ENCODE data around the gene IFT122. TPM values are rescaled to one million over a fixed set of nuclear protein-coding genes. Genes with fewer than 3 reads are reported as not detected.

The IFT122 gene
- total and polyA plus RNA-seq, 2 of the 4 experiments (the other 2 are of a cell fraction), result 16.8 to 28.0 TPM

- no peaks in the 10 kb centered on the region for H3K9me3 ChIP-seq (ENCODE audit: control insufficient read depth, insufficient read depth, low read length)
- H3K4me1 ChIP-seq (ENCODE audit: control insufficient read depth, insufficient read depth, low read length), result peaks cover 4% of the 10 kb centered on the region
- ChIA-PET CTCF (no interaction called here), POLR2A (ENCODE audit: unreplicated experiment) (interaction anchor here (0.5 to 0.7 kb wide), 4 partner anchors 64 to 445 kb away, joined by 3 to 8 read pairs (median 3); no protein-coding TSS in a partner anchor)
- H3K4me3 ChIP-seq (ENCODE audit: insufficient read depth, low read depth, low read length), result peak overlapping the region; percentile 68
- H4K5ac ChIP-seq (ENCODE audit: low read depth, low read length), result peak overlapping the region; percentile 48; the same call in 1 of the 2 replicates
- H3K9me1 ChIP-seq (ENCODE audit: insufficient read depth, low read length), result peaks cover 6% of the 10 kb centered on the region; the same call in 1 of the 2 replicates
- BruUV-seq (replicated peaks), result no TSS peak
- peak overlapping the region; percentile 56 for H3K18ac ChIP-seq (ENCODE audit: low read depth, low read length)
- peak overlapping the region; percentile 64 for H2BK5ac ChIP-seq (ENCODE audit: low read depth, low read length, poor library complexity, severe bottlenecking)
- dilution Hi-C loops (cut with HindIII; ENCODE audit: low sequenced_read_pairs, unreplicated experiment), result no loop called here
- intact Hi-C loops (cut with micrococcal nuclease), result no loop called here
- no peak overlapping the region for H2BK20ac ChIP-seq (ENCODE audit: low read depth, low read length)
- ATAC-seq (ENCODE audit: low read depth) (0 out of 2 replicates have a peak, but pooled peaks have one; percentile 2), DNase-seq (no peak)
- H3K27me3 ChIP-seq (ENCODE audit: control insufficient read depth, insufficient read depth, low read length), result no peaks in the 10 kb centered on the region
- H3K14ac ChIP-seq (replicated peaks; ENCODE audit: low read depth, low read length), result peak overlapping the region; percentile 84
- in situ Hi-C loops (cut with MboI; ENCODE audit: low sequenced_read_pairs), result no loop called here
- peak overlapping the region; percentile 97 for H2AFZ ChIP-seq (replicated peaks; ENCODE audit: low read length, poor library complexity)
- peak overlapping the region; percentile 52; the same call in 1 of the 2 replicates for H2BK120ac ChIP-seq (ENCODE audit: low read depth, low read length)
- H4K8ac ChIP-seq (ENCODE audit: low read depth in 2 of 2, low read length in 2 of 2), result peak overlapping the region; percentile 64 to 85
- H3K56ac ChIP-seq (ENCODE audit: extremely low read depth, insufficient read depth, low read length), result peak overlapping the region; percentile 75
- H4K91ac ChIP-seq (ENCODE audit: insufficient read depth, low read depth, low read length), result peak overlapping the region; percentile 90
- no peaks in the 10 kb centered on the region for H4K20me1 ChIP-seq (ENCODE audit: insufficient read depth, low read length)
- H2AK5ac ChIP-seq (ENCODE audit: low read depth, low read length), result peak overlapping the region; percentile 71
- peaks cover 27 to 72% of the 10 kb centered on the region in 2 experiments for H3K79me1 ChIP-seq (ENCODE audit: low read depth in 1 of 2, low read length in 2 of 2)
- peak overlapping the region; percentile 80 for H3K4ac ChIP-seq (ENCODE audit: low read depth, low read length)
- H2AK9ac ChIP-seq (replicated peaks; ENCODE audit: low read depth, low read length, poor library complexity), result peak overlapping the region; percentile 90
- 0% methylated on average over 11 of the region's 17 CpGs; no CpG with 5 or more reads in 1 of the 2 experiments for WGBS, 2 experiments (ENCODE audit: extremely low coverage in 2 of 2, insufficient read length in 1 of 2)
- peak overlapping the region; percentile 75 for H3K23ac ChIP-seq (ENCODE audit: low read depth, low read length)
- H3K36me3 ChIP-seq (ENCODE audit: control insufficient read depth, insufficient read depth, low read length), result peaks cover 10% of the 10 kb centered on the region
- H2BK15ac ChIP-seq (ENCODE audit: low read depth, low read length), result peak overlapping the region; percentile 55; the same call in 1 of the 3 replicates
- TF ChIP-seq RFX5 (IDR thresholded peaks at IDR 0.05; ENCODE audit: low read depth, low read length) (no peak), POLR2A (IDR thresholded peaks at IDR 0.05; ENCODE audit: low read depth, low read length) (no peak), MAFK (IDR thresholded peaks at IDR 0.05; ENCODE audit: low read depth, low read length) (no peak), CEBPB (IDR thresholded peaks at IDR 0.05; ENCODE audit: low read depth, low read length) (no peak), RCOR1 (IDR thresholded peaks at IDR 0.05; ENCODE audit: insufficient replicate concordance, low read length) (peak; percentile 31), NFE2L2 (IDR thresholded peaks at IDR 0.05; ENCODE audit: low read depth, low read length) (no peak)
- H3K9ac ChIP-seq (ENCODE audit: low read depth, low read length), result peak overlapping the region; percentile 95
- H3K27ac ChIP-seq (ENCODE audit: insufficient read depth, low read length), result peak overlapping the region; percentile 76
- H3K4me2 ChIP-seq (ENCODE audit: low read depth, low read length), result peak overlapping the region; percentile 71
Measured at GRCh38 chr3:129439226-129439816, 703 bp upstream of the IFT122 start.

Data from IMR-90 (cell line).